Activated CD8-positive, alpha-beta memory T cell treated with anti-CD3 and anti-CD28 coated beads for 36 hours (primary cell): ENCODE results near the gene AUTS2. TPM values are rescaled to one million over a fixed set of nuclear protein-coding genes. Genes with fewer than 3 reads are reported as not detected.
"Not testable (repeated sequence)": the region's sequence is repeated elsewhere in the genome, so short reads cannot be mapped to it uniquely, and the experiment has no call there.

Source experiments
- CTCF ChIA-PET: fragments of 350-600 bp; sonication (Branson Sonifier 250); formaldehyde crosslinking; loops from one replicate; lab custom pipeline; 2021; ENCODE audit warnings: antibody characterized with exemption; lab: Charles Lee
- POLR2A ChIA-PET: fragments of 350-600 bp; sonication (Branson Sonifier 250); formaldehyde crosslinking; loops from one replicate; lab custom pipeline; 2021; ENCODE audit warnings: antibody characterized with exemption; lab: Charles Lee
- total RNA-seq, 2 experiments: library from RNA; stranded (reverse); gene quantifications; one replicate each; pipeline ENCODE4 v1.2.3, GENCODE V29; 2021

Gene AUTS2
- total RNA-seq, 2 experiments from 2014 or later = 3.4 to 3.5 TPM

DNA sequence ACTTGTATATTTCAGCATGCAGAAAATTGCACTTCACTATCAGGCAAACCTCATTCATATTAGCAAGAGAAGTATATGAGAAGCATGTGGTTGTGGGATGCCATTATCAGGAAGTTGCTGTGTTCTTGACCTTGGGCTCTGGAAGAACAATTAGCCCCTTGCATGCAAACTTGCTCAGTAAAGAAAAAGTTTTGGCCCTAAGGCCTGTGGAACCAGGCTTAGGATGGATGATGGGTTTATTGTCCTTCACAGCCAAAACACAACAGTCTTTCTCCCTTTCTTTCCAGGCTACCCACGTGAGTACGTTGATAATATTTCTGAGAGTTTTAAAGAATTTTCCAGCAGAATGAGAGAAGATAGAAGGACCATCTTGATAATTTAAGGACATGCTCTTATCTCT lies 166.4 kb downstream of the AUTS2 start:
- POLR2A ChIA-PET = no interaction called here
- CTCF ChIA-PET = no interaction called here

DNA sequence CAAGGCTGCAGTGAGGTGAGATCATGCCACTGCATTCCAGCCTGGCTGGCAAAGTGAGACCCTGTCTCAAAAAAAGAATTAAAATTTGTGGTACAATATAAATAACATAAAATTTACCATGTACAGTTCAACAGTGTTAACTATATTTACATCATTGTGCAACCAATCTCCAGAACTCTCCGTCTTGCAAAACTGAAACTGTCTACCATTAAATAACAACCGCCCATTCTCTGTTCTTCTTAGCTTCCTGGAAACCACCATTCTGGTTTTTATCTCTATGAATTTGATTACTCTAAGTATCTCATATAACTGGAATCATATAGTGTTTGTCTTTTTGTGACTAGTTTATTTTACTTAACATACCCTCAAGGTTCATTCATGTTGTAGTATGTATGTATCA lies 167.6 kb downstream of the AUTS2 start:
- ChIA-PET POLR2A (no interaction called here), CTCF (no interaction called here)

DNA sequence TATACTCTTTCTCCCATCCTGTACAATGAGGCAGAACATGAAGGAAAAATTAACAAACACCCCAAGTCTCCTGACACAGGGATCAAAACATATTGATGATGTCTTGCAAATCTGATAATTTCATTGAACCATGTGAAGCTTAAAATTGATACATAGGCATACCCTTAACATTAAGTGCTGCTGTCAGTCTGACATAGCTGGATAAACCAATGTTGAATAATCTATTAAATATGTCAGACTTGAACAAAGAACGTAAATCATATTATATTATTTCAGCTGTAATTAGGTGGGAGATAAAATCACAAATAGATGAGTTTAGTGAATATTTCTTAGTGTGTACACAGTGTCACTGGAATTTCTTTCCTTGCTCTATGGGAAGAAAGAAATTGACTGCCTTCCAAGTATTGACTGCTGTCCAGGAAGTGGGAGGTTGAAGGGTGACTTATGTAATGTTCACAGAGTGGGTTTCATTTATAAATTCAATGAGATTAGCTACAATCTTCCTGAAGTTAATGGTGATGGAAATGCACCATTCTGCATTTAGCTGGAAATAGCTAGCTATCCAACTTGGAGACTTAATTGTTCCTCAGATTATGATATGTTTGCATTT lies 170.8 kb downstream of the AUTS2 start:
- POLR2A ChIA-PET = no interaction called here

DNA sequence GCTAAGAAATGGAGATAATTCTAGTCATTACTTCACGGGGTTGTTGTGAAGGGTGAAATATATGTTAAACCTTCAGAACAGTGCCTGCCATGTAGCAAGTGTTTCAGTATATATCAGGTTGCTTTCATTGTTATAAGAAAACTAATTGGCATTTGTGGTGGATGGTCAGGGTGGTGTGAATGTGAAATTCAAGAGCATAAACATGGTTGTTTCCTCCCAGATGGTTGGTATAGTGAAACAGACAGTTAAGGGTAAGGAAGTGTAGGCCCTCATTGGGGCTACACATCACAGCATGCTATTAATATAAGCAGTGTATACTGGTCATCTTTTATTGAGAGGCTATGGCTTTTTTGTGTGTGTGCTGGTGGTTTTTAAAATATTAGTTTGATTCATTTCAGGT lies 171.6 kb downstream of the AUTS2 start:
- POLR2A ChIA-PET = no interaction called here

More for the DNA sequence above, 170.8 kb downstream of the AUTS2 start:
- CTCF ChIA-PET = no interaction called here

DNA sequence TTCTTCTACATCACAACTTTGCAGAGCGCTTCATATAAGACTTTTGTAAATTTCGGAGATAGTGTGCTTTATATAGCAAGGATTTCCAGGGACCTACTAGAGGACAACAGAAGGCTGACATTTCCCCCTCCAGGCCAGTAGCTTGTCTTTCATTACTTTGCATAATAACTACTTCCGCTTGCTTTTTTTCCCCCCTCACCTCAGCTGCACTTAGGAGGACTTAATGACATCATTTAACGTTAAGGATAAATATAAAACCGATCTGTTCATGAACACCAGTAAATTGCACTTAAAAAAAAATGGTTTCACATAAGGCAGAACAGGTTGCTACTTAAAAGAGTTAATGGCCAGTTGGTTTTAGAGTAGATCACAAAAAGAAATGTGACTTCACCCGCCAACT lies 172.3 kb downstream of the AUTS2 start:
- CTCF ChIA-PET = no interaction called here

More for the DNA sequence above, 171.6 kb downstream of the AUTS2 start:
- CTCF ChIA-PET = no interaction called here

DNA sequence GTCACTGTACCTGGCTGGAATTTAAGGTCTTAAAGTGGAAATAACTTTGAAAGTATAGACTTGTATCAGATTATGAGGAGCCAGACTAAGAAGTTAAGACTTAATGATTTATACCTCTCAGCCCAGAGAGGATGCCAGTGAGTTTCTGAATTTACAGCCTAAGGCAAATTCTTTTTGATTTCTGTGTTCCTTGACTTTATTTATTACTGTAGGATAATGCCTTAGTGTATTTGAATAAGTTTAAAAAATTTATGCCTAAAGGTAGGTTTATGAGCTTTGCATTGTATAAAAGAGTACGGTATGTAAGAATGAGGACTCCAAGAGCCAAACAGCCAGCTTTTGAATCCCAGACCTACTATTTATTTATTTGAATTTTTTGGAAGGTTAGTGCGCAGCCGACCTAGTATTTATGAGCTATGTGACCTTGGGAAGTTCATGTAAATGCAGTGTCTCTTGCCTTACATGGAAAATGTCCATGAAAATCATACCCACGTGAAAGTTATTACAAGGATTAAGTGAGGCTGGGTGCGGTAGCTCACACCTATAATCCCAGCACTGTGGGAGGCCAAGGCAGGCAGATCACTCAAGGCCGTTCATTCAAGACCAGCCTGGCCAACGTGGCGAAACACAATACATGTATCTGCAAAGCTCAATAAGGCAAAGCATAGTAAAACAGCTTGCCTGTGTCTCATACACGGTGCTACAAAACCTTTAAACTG lies 174.6 kb downstream of the AUTS2 start:
- ChIA-PET CTCF (no interaction called here), POLR2A (no interaction called here)

More for the DNA sequence above, 172.3 kb downstream of the AUTS2 start:
- POLR2A ChIA-PET = no interaction called here

DNA sequence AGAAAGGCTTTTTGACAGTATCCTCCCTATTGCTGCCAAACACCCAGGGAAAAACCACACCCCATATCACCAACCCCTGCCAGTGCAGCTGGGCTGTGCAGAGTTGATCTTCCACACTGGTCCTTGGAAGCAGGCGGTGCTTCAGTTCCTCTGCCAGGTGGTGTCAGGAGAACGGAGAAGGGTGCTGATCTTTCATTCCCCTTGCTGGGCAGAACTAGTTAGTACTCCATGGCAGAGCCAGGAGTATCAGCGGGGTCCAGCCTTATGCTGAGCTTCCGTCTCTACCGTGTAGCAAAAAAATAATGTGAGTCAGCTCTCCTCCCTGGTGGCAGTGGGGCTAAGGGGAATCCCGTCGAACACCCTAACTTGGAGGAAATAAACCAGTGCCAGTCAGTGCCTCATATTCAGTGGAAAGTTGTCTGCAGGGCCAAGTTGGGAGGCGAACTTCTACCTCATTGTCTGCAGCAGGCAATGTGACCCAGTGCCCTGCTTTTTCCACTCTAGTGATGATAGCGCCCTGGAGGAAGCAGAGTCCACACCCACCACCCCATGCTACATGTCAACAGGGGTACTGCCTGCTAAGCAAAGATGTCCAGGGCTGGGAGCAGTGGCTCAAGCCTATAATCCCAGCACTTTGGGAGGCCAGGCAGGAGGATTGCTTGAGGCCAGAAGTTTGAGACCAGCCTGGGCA lies 175.4 kb downstream of the AUTS2 start:
- POLR2A ChIA-PET = no interaction called here
- CTCF ChIA-PET = no interaction called here

DNA sequence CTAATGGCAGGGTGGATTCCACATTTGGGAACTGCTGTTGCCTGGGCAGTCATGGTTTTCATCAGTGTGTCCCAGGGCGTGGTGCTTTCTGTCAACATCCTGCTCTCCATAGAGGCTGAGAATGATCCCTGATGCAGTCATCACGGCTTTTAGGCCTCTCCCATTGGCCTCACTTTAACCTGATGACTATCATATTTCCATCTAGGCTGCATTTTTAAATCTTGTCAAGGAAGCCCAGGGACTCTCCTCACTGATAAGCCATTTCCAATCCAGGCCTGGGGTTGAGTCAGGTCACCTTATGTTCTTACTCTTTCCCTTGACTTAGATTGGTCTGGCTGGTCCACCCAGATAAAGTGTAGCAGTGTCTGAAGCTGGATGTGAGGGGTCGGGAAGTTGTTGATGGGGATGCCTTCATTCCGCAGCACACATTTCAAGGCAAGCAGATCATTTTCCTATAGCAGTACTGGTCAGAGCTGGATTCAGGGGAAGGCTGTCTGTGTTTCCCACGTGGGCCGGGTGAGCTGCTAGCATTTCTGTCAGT lies 177.0 kb downstream of the AUTS2 start:
- ChIA-PET POLR2A (no interaction called here), CTCF (no interaction called here)

DNA sequence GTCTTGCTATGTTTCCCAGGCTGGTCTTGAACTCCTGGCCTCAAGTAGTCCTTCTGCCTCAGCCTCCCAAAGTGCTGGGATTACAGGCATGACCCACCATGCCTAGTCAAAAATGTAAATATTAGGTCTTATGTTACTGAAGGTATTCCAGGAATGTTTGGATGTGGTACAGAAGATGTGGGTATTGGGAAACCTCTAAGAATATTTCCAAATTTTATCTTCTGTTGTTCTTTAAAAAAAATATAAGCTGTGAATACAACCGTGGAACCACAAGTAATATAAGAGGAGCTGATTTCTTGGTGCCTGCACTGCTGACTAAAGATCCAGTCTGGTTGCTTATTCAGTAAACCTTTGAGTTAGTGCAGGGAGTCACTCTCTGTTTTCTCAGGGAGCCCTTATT lies 178.3 kb downstream of the AUTS2 start:
- CTCF ChIA-PET = no interaction called here
- POLR2A ChIA-PET = no interaction called here

DNA sequence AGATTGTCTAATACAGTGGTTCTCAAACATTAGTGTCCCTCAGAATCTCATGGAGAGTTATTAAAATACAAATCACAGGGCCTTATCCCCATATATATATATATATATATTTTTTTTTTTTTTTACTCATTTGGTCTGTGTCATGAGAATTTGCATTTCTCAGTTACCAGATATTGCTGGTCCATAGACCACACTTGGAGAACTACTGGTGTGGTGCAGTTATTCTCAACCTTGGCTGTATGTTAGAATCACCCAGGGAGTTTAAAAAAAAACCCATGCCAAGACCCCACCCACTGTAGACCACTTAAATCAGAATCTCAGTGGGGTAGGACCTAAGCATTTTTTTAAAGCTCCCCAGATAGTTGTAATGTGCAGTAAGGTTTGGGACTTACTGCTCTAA lies 179.9 kb downstream of the AUTS2 start:
- ChIA-PET CTCF (no interaction called here), POLR2A (no interaction called here)

DNA sequence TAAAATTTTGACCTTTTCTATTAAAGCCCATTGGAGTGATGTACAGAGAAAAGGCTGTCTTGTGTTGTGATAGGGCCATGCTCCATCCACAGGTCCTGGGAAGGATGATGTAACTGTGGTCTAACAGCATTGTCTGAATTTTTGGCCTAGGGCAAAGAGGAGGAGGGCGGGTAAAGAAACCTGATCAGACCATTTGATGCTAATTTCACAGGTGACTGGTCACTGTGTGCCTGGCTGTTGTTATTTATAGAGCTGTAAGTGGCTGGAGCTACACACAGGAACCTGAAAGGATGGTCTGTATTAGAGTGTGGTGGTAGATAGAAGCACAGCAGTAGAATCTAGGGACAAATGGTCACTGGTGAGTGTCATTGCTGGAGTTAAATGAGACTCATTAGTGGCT lies 182.1 kb downstream of the AUTS2 start:
- ChIA-PET CTCF (interaction anchor here (0.7 kb wide), 1 partner anchor 126 kb away, joined by 3 read pairs; no protein-coding TSS in a partner anchor), POLR2A (no interaction called here)

DNA sequence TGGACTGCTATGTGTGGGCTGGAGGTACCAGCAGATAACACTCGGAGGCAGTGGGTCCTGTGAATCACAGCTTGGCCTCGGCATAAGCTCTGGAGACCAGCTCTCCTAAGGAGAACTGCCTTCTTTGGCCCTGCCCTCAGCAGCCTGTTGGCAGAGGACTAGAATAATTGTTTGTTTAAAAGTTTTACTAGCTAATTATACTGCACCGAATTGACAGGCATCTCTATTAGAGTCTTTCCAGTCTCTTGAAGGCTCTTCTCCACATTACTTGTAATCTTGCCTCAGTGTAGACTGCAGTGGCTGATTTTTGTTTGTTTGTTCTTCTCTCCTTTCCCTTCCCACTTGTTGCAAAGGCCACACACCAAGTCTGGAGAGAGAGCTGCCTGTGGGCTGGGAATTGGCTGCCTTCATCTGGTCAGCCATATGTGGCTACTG lies 183.2 kb downstream of the AUTS2 start:
- ChIA-PET CTCF (no interaction called here), POLR2A (no interaction called here)

DNA sequence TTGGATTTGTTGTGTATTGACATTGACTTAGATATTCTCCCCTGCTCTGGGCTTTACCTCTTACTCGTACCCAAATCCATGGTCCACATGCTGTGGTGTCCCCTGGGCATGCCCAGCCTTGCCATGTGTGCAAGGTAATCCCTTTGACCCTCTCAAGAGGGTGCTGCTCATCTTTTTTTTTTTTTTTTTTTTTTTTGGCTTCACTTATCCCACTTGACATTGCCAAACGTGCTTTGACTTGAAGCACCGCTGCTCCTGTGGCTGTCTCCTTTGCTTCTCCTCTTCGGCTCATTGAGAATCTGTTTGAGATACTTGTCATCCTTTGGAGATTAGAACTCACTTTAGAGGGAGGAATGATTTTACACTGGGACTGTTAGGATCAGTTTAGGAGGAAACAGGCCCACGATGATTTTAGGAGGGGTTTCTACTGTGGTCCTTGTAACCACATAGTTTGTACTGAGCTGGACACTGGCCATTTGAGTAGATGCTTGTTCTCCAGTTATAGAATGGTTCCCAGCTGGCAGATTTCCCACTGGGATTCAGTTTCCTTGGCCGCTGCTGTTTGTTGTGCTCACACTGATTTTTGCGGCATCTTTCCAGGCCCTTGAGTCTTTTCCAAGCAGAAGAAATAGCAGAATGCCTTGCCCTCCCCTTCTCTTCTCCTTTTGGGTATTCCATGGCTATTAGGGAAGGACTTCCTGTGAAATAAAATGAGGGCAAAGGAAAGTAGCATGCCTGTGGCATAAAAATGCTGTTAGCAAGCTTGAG lies 184.8 kb downstream of the AUTS2 start:
- POLR2A ChIA-PET = no interaction called here
- CTCF ChIA-PET = no interaction called here

DNA sequence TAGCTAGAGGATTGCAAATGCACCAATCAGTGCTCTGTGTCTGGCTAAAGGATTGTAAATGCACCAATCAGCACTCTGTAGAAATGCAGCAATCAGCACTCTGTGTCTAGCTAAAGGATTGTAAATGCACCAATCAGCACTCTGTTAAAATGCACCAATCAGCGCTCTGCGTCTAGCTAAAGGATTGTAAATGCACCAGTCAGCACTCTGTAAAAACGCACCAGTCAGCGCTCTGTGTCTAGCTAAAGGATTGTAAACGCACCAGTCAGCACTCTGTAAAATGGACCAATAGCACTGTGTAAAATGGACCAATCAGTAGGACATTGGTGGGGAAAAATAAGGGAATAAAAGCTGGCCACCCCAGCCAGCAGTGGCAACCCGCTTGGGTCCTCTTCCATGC lies 187.9 kb downstream of the AUTS2 start:
- CTCF ChIA-PET, POLR2A ChIA-PET: not testable (repeated sequence)

DNA sequence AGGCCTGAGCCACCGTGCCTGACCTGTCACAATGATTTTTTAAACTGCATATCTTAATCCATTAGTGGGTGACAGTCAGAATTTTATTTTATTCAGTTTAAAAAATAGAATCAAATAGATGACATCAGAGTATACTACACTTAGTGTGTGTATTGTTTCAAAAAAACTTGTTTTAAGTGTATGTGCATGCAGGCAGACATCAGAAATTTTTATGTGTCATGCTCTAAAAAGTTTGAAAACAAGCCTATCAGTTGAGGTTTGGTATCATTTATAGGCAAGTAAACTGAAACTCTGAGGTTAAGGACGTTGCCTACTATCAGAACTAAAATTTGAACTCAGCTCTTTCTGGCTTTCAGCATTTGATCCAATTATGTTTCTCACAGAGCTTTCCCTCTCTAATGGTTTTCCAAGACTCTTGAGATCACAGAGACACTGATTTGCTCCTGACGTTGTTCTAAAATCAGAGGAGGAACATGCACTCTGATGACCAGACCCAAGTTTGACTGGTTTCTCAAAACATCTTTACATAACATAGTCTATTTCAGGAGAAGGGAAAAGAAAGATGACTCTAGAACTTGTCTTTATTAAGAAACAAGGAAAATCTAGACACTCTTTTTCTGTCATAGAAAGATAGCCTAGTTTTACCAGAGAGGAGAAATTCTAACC lies 188.6 kb downstream of the AUTS2 start:
- POLR2A ChIA-PET = no interaction called here
- CTCF ChIA-PET = no interaction called here

DNA sequence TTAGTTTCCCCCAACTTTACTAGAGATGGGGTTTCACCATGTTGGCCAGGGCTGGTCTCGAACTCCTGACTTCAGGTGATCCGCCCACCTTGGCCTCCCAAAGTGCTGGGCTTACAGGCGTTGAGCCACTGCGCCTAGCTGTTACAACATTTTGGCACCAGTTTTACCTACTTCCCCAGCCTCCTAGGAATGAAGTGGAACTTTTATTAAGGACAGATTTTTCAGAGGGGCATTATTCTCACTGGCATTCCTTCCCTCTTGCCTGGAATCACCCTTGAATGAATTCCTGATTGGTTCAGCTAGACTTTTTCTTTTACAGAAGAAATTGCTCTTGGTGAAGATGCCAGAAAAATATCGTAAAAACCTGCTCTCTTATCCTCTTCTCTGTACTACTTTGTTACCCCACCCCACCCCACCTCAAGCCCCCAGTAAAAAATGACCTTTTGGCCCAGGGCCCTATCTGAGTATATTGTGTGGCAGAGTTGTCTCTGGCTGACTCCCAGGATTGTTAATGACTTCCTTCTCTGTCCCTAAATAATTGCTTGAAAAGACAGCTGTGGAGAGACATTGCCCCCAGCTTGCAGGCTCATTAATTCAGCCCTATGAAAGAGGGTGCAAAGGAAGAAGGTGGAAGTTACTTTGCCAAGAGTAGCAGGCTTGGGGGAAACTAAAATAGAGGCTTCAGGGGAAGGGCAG lies 189.6 kb downstream of the AUTS2 start:
- CTCF ChIA-PET = no interaction called here
- POLR2A ChIA-PET = no interaction called here

DNA sequence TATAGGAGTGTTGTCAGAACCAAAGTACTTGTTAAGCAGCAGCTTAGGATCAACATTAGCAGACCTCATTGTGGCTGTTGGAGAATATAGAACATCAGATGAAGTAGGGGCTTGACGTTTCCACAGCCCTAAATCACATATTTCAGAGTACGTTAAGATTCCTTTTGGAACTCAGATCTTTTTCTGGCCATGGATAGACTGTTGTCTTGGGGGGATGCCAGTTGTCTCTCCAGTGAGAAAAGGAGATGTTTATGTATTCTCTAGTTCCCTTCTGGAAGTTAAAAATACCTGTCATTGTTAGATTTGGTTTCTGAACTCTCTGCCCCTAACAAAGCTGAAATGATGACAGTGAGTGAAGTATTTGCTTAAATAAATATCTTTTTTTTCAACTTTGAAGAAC lies 191.3 kb downstream of the AUTS2 start:
- CTCF ChIA-PET = interaction anchor here (0.6 kb wide), 1 partner anchor 10 kb away, joined by 3 read pairs; no protein-coding TSS in a partner anchor
- POLR2A ChIA-PET = no interaction called here

DNA sequence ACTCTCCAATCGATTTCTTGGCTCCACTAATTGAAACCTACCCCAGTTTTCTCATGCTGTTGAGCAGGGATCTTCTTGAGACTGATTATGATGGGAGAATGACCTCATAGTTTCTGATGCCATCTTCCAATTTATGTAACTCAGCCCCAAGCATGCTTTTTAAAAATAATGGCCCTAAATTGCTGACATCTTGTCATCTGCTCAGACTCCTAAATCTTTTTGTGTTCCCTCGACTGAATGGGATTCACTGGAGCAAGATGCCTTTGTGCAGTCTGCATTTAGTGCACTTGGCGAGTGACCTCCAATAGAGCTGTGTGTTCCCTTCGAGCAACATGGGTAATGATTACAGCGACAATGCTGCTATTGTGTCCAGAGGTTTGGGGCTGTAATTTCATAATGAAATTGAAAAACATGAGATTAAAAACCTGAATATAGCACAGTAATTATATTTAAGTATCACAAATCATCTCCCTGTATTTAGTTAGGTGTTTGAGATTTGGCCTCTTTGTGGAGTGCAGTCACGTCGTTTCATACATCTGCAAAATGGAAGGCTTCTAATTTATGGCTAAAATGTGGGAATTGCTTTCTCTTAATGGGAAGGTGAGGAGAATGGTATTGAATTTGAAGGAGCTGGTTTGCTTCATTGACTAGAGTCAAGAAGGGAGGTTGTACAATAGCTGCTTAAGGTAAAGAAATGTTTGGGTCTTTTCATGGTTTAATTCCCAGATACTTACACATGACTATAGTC lies 192.9 kb downstream of the AUTS2 start:
- CTCF ChIA-PET = no interaction called here
- POLR2A ChIA-PET = no interaction called here
